Mucosa of descending colon (tissue), 3 donors: Measurements from ENCODE around the gene IQCM. TPM values are rescaled to one million over a fixed set of nuclear protein-coding genes. Genes with fewer than 3 reads are reported as not detected.

Experiments used
- ATAC-seq: fragments of 200-7000 bp; cut with Tn5 transposase; one replicate; pipeline ENCODE4 v1.9.1; 2020; ENCODE audit warnings: mild to moderate bottlenecking, moderate library complexity
- DNase-seq, 3 donors: peaks; one replicate each; pipeline ENCODE4 v3.0.0-alpha.2; 2020
- H3K36me3 ChIP-seq: fragments of 200-600 bp; one replicate; pipeline ENCODE4 v1.8.0; 2021; ENCODE audit warnings: low read depth, mild to moderate bottlenecking
- H3K4me1 ChIP-seq: fragments of 200-600 bp; one replicate; pipeline ENCODE4 v1.8.0; 2021; ENCODE audit warnings: low read depth, mild to moderate bottlenecking
- H3K4me3 ChIP-seq: fragments of 200-600 bp; one replicate; pipeline ENCODE4 v1.8.0; 2021; ENCODE audit warnings: mild to moderate bottlenecking
- H3K9me3 ChIP-seq: fragments of 200-600 bp; one replicate; pipeline ENCODE4 v1.8.0; 2021; ENCODE audit warnings: mild to moderate bottlenecking
- intact Hi-C, 2 donors: fragments of 100-400 bp; cut with DNase I in 1 of 2; cut with micrococcal nuclease in 1 of 2; formaldehyde crosslinking; loops; one replicate each; pipeline versions ENCODE4 v1.11.0 to v1.11.1; 2022; cut with DNase I, micrococcal nuclease
- total RNA-seq, 3 donors: library from RNA; stranded (reverse); fragmentation: NEBNext Ultra II Directional in 2 of 3; extraction: Animal tissue kit (Norgen Biotek cat#: 25700) in 2 of 3; gene quantifications; one replicate each; pipeline versions ENCODE4 v1.2.1 to v1.2.4, GENCODE V29; 2021 to 2023
- TF ChIP-seq, protein P1 (sequence below): fragments of 200-600 bp; IDR thresholded peaks from one replicate; pipeline ENCODE4 v1.8.0; 2022; ENCODE audit warnings: antibody characterized with exemption, mild to moderate bottlenecking
- donor health status: DM: no; HTN: no; CAD: no; lungs with moderate emphysema.
- donor health status: DM: no; HTN: no; CAD: no.
- donor health status: DM: no; HTN: yes; CAD: no.

The IQCM gene
- total RNA-seq, 3 donors from 2014 or later: 3.0 to 16.8 (median 5.2) TPM

DNA sequence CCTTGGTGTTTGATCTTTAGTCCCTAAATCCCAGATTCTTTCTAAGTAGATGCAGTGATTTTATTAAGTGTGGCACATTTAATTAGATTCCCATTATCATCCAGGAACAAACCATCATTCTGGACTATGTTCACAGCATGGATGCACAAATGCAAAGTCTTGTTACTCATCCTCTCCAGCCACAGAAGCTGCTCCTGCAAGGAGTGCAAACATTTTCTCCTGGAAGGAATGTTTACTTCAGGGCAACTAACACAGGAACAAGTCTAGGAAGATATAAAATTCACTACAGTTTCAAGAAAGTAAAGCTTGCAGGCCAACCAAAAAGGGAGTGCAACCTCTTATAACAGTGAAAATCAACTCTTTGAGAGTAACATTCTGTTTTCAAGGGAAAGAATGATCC lies 106.0 kb downstream of the IQCM start:
- DNase-seq: no peak
- TF ChIP-seq, protein P1, sequence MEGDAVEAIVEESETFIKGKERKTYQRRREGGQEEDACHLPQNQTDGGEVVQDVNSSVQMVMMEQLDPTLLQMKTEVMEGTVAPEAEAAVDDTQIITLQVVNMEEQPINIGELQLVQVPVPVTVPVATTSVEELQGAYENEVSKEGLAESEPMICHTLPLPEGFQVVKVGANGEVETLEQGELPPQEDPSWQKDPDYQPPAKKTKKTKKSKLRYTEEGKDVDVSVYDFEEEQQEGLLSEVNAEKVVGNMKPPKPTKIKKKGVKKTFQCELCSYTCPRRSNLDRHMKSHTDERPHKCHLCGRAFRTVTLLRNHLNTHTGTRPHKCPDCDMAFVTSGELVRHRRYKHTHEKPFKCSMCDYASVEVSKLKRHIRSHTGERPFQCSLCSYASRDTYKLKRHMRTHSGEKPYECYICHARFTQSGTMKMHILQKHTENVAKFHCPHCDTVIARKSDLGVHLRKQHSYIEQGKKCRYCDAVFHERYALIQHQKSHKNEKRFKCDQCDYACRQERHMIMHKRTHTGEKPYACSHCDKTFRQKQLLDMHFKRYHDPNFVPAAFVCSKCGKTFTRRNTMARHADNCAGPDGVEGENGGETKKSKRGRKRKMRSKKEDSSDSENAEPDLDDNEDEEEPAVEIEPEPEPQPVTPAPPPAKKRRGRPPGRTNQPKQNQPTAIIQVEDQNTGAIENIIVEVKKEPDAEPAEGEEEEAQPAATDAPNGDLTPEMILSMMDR: no peak
- Histone ChIP-seq H3K9me3 (no peaks in the 10 kb centered on the region), H3K36me3 (no peaks in the 10 kb centered on the region), H3K4me3 (no peak overlapping the region), H3K4me1 (peaks cover 14% of the 10 kb centered on the region)
- intact Hi-C loops: no loop called here
- peak; percentile 52 for ATAC-seq

DNA sequence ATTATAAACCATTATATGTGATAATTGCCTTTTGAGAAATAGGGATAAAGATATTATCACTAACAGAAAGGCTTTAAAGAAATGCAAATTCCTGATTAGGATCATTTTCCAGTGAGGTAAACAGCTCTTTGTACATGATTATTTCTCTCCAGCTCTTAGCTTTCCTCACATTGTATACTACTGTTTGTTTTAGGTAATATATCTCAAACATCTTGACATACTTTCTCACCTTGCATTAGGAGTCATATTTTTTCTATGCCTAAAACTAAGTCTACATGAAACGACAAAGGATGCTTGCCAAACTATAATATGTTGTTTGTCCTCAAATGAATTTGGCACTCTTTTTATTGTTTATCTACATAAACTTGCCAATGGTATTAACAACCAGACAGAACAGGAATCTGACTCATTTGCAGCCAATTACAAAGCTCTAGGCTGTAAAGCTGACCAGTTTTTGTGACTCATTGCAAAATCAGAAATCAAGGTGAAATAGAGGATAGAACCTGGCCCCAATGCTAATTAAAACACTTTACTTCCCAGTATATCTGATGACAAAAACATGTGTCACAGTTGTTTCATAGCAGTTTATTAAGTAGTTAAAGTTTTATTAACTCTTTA lies 107.0 kb downstream of the IQCM start:
- TF ChIP-seq, protein P1: no peak
- H3K4me1 ChIP-seq: peaks cover 14% of the 10 kb centered on the region
- no peak for DNase-seq
- H3K9me3 ChIP-seq: no peaks in the 10 kb centered on the region
- H3K4me3 ChIP-seq: no peak overlapping the region
- peak; percentile 90 for ATAC-seq
- no peaks in the 10 kb centered on the region for H3K36me3 ChIP-seq
- intact Hi-C loops: no loop called here

DNA sequence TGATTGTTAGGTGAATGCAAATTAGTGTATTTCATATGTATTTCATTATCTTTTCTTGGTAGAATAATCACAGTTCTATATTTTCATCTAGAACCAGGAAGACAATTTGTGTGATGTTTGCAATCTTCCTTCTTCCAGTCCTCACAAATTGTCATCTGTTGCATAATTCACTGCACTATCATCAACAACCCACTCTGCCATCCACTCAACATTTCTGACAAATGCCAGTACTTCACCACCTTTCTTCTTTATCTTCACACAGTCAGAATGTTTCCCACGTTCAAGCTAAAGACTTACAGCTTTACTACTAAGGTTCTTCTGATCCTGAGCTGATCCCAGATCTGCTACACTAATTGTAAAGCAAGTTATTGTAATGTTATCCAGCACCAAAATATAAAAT lies 107.8 kb downstream of the IQCM start:
- ATAC-seq: no peak
- Histone ChIP-seq H3K9me3 (no peaks in the 10 kb centered on the region), H3K4me1 (peaks cover 14% of the 10 kb centered on the region), H3K36me3 (no peaks in the 10 kb centered on the region), H3K4me3 (no peak overlapping the region)
- TF ChIP-seq, protein P1: no peak
- intact Hi-C loops: no loop called here
- no peak for DNase-seq

DNA sequence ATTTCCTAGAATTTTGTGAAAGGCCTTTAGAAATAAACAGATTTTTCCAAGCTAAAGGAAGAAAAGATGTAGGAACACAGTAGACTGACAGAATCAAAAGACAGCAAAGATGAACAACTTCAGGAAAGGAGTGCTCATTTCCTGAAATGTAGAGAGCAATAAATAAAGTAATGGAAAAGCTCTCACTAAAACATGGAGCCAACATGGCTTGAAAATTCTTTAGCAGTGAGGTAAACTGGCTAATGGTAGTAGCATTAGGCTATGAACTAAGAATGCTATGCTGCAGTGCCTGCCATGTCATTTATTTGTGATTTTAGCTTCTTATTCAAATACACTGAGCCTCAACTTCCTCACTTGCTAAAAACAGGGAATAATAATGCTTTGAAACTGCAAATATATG lies 108.7 kb downstream of the IQCM start:
- intact Hi-C loops: no loop called here
- no peak for DNase-seq
- Histone ChIP-seq H3K4me3 (no peak overlapping the region), H3K36me3 (no peaks in the 10 kb centered on the region), H3K4me1 (peaks cover 17% of the 10 kb centered on the region), H3K9me3 (no peaks in the 10 kb centered on the region)
- ATAC-seq: no peak
- TF ChIP-seq, protein P1: no peak

DNA sequence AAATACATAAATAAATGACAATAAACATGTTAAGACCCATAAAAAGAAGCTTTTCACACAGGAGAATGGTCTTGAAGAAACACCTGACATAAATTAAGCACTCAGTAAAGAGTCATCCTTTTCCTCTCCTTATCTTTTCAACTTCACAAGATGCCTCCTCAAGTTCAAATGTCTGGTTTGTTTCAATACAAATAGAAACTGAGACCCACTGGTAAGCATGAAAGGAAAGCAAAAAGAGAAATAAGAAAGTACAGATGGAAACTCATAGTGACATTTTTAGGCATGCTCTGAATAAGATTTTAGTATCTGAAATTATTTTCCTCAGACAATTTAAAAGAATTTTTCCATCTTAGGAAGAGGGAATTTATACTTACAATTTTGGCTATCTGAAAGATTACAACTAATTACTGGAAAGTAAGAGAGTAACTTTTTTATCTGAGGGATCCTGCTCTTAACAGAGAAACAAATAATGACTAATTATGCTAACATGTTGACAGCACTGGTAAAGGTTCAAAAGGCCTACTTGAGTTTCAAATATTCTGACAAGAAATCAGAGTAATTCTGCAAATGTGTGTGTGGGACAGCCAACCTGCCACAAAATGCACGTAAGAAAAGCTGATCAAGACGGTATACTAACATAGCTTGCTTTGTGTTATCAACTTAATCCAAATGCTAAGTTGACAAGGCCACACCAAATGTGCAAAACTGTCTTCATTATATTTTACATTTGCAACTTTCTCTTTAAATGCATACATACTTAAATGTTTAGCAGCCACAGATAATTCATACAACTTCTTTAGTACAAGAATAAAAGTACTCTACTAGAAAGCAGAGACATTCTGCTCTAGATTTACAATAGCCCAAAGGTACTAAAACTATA lies 113.0 kb downstream of the IQCM start:
- Histone ChIP-seq H3K4me1 (peaks cover 3% of the 10 kb centered on the region), H3K9me3 (no peaks in the 10 kb centered on the region), H3K36me3 (no peaks in the 10 kb centered on the region), H3K4me3 (no peak overlapping the region)
- TF ChIP-seq, protein P1: no peak
- DNase-seq (no peak), ATAC-seq (no peak)
- intact Hi-C loops: no loop called here
